WTC11 (cell line): ENCODE results near the gene TREM2.

ENCODE experiments used
- FOXK1 ChIP-seq: sonication (generic); formaldehyde crosslinking; IDR thresholded peaks from 2 replicates; pipeline ENCODE4 v1.8.0; 2022; ENCODE audit warnings: mild to moderate bottlenecking, moderate library complexity, missing genetic modification reagents
- ZNF396 ChIP-seq: fragments of 250-450 bp; sonication (Bioruptor Pico); IDR thresholded peaks from 2 replicates; pipeline ENCODE4 v1.8.0; 2021; ENCODE audit warnings: mild to moderate bottlenecking, moderate library complexity, borderline replicate concordance
- TF ChIP-seq, protein P1 (sequence below): sonication (generic); formaldehyde crosslinking; IDR thresholded peaks from 2 replicates; pipeline ENCODE4 v1.8.0; 2022; ENCODE audit warnings: mild to moderate bottlenecking, missing genetic modification reagents
- TF ChIP-seq, protein P2 (sequence below): sonication (generic); formaldehyde crosslinking; IDR thresholded peaks from 2 replicates; pipeline ENCODE4 v1.8.0; 2022; ENCODE audit warnings: mild to moderate bottlenecking, missing genetic modification reagents
- TF ChIP-seq, protein P3 (sequence below): fragments of 200-600 bp; IDR thresholded peaks from 2 replicates; pipeline ENCODE4 v1.8.0; 2022; ENCODE audit warnings: antibody characterized with exemption
- TF ChIP-seq, protein P4 (sequence below): sonication (generic); formaldehyde crosslinking; IDR thresholded peaks from 2 replicates; pipeline ENCODE4 v1.8.0; 2023; ENCODE audit warnings: mild to moderate bottlenecking, missing genetic modification reagents
- TF ChIP-seq, protein P5 (sequence below): sonication (generic); formaldehyde crosslinking; IDR thresholded peaks from 2 replicates; pipeline ENCODE4 v1.8.1; 2022; ENCODE audit warnings: mild to moderate bottlenecking, missing genetic modification reagents, moderate library complexity, borderline replicate concordance
- TF ChIP-seq, protein P6 (sequence below): sonication (generic); formaldehyde crosslinking; IDR thresholded peaks from 2 replicates; pipeline ENCODE4 v1.8.0; 2023; ENCODE audit warnings: missing genetic modification reagents
- TF ChIP-seq, protein P7 (sequence below): sonication (generic); formaldehyde crosslinking; IDR thresholded peaks from 2 replicates; pipeline ENCODE4 v1.8.1; 2023; ENCODE audit warnings: mild to moderate bottlenecking, missing genetic modification reagents

DNA sequence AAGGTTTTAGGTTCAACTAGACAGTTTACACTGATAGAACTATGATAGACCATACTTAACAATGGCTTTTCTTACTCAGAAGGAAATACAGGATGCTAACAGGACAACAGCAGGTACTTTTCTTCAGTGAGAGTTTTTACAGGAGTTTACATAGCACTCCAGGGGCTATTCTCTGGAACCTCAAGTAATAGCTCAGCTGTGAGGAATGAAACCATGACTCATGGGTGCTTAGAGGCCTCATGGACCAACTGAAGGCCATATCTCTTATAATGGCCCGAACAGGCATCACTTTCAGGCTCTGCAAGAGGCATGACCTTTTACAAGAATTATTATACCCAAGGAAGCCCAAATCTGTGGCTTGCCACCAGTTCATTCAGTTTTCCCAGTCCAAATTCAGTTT lies 40.5 kb downstream of the TREM2 start:
- TF ChIP-seq, protein P1, sequence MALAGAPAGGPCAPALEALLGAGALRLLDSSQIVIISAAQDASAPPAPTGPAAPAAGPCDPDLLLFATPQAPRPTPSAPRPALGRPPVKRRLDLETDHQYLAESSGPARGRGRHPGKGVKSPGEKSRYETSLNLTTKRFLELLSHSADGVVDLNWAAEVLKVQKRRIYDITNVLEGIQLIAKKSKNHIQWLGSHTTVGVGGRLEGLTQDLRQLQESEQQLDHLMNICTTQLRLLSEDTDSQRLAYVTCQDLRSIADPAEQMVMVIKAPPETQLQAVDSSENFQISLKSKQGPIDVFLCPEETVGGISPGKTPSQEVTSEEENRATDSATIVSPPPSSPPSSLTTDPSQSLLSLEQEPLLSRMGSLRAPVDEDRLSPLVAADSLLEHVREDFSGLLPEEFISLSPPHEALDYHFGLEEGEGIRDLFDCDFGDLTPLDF (CRISPR knock-in tag), result no peak
- TF ChIP-seq, protein P2, sequence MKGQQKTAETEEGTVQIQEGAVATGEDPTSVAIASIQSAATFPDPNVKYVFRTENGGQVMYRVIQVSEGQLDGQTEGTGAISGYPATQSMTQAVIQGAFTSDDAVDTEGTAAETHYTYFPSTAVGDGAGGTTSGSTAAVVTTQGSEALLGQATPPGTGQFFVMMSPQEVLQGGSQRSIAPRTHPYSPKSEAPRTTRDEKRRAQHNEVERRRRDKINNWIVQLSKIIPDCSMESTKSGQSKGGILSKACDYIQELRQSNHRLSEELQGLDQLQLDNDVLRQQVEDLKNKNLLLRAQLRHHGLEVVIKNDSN (CRISPR knock-in tag), result no peak
- TF ChIP-seq, protein P3, sequence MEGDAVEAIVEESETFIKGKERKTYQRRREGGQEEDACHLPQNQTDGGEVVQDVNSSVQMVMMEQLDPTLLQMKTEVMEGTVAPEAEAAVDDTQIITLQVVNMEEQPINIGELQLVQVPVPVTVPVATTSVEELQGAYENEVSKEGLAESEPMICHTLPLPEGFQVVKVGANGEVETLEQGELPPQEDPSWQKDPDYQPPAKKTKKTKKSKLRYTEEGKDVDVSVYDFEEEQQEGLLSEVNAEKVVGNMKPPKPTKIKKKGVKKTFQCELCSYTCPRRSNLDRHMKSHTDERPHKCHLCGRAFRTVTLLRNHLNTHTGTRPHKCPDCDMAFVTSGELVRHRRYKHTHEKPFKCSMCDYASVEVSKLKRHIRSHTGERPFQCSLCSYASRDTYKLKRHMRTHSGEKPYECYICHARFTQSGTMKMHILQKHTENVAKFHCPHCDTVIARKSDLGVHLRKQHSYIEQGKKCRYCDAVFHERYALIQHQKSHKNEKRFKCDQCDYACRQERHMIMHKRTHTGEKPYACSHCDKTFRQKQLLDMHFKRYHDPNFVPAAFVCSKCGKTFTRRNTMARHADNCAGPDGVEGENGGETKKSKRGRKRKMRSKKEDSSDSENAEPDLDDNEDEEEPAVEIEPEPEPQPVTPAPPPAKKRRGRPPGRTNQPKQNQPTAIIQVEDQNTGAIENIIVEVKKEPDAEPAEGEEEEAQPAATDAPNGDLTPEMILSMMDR, result no peak
- TF ChIP-seq, protein P4, sequence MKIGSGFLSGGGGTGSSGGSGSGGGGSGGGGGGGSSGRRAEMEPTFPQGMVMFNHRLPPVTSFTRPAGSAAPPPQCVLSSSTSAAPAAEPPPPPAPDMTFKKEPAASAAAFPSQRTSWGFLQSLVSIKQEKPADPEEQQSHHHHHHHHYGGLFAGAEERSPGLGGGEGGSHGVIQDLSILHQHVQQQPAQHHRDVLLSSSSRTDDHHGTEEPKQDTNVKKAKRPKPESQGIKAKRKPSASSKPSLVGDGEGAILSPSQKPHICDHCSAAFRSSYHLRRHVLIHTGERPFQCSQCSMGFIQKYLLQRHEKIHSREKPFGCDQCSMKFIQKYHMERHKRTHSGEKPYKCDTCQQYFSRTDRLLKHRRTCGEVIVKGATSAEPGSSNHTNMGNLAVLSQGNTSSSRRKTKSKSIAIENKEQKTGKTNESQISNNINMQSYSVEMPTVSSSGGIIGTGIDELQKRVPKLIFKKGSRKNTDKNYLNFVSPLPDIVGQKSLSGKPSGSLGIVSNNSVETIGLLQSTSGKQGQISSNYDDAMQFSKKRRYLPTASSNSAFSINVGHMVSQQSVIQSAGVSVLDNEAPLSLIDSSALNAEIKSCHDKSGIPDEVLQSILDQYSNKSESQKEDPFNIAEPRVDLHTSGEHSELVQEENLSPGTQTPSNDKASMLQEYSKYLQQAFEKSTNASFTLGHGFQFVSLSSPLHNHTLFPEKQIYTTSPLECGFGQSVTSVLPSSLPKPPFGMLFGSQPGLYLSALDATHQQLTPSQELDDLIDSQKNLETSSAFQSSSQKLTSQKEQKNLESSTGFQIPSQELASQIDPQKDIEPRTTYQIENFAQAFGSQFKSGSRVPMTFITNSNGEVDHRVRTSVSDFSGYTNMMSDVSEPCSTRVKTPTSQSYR (CRISPR knock-in tag), result no peak
- TF ChIP-seq ZNF396 (CRISPR knock-in tag) (no peak), FOXK1 (no peak)
- TF ChIP-seq, protein P5, sequence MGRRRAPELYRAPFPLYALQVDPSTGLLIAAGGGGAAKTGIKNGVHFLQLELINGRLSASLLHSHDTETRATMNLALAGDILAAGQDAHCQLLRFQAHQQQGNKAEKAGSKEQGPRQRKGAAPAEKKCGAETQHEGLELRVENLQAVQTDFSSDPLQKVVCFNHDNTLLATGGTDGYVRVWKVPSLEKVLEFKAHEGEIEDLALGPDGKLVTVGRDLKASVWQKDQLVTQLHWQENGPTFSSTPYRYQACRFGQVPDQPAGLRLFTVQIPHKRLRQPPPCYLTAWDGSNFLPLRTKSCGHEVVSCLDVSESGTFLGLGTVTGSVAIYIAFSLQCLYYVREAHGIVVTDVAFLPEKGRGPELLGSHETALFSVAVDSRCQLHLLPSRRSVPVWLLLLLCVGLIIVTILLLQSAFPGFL (CRISPR knock-in tag), result no peak
- TF ChIP-seq, protein P6, sequence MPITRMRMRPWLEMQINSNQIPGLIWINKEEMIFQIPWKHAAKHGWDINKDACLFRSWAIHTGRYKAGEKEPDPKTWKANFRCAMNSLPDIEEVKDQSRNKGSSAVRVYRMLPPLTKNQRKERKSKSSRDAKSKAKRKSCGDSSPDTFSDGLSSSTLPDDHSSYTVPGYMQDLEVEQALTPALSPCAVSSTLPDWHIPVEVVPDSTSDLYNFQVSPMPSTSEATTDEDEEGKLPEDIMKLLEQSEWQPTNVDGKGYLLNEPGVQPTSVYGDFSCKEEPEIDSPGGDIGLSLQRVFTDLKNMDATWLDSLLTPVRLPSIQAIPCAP, result no peak
- TF ChIP-seq, protein P7, sequence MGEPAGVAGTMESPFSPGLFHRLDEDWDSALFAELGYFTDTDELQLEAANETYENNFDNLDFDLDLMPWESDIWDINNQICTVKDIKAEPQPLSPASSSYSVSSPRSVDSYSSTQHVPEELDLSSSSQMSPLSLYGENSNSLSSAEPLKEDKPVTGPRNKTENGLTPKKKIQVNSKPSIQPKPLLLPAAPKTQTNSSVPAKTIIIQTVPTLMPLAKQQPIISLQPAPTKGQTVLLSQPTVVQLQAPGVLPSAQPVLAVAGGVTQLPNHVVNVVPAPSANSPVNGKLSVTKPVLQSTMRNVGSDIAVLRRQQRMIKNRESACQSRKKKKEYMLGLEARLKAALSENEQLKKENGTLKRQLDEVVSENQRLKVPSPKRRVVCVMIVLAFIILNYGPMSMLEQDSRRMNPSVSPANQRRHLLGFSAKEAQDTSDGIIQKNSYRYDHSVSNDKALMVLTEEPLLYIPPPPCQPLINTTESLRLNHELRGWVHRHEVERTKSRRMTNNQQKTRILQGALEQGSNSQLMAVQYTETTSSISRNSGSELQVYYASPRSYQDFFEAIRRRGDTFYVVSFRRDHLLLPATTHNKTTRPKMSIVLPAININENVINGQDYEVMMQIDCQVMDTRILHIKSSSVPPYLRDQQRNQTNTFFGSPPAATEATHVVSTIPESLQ (CRISPR knock-in tag), result no peak
